ENCODE measurements around the gene DYSF.

DNA sequence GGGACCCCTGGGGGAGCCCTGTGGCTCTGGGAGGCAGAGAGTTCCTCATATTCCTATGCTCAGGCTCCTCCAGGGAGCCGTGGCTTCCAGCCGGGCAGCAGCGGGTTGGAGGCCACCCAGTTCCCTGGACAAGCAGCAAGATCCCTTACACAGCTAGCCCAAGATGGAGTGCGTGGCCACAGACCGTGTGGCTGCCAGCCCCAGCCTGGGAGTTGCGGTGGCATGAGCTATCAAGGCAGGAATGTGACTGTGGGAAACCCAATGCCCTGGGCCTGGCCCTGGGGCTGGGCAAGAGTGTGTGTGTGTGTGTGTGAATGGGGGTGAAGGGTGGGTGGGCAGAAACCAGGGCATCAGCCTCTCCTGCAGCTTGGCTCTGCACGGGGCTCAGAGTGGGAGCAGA lies 130.5 kb downstream of the DYSF start:
- TF ChIP-seq, protein P1, sequence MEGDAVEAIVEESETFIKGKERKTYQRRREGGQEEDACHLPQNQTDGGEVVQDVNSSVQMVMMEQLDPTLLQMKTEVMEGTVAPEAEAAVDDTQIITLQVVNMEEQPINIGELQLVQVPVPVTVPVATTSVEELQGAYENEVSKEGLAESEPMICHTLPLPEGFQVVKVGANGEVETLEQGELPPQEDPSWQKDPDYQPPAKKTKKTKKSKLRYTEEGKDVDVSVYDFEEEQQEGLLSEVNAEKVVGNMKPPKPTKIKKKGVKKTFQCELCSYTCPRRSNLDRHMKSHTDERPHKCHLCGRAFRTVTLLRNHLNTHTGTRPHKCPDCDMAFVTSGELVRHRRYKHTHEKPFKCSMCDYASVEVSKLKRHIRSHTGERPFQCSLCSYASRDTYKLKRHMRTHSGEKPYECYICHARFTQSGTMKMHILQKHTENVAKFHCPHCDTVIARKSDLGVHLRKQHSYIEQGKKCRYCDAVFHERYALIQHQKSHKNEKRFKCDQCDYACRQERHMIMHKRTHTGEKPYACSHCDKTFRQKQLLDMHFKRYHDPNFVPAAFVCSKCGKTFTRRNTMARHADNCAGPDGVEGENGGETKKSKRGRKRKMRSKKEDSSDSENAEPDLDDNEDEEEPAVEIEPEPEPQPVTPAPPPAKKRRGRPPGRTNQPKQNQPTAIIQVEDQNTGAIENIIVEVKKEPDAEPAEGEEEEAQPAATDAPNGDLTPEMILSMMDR (conservative IDR thresholded peaks at IDR 0.05): no peak
- no peak for TF ChIP-seq ZFX (IDR thresholded peaks at IDR 0.05)

Measured in C4-2B (cell line).